GM23338 (cell line): Measurements from ENCODE around the gene SULT1A1. TPM values are rescaled to one million over a fixed set of nuclear protein-coding genes. Genes with fewer than 3 reads are reported as not detected.

Experiments used
- ATAC-seq: fragments of 200-7000 bp; cut with Tn5 transposase; 3 replicates; pipeline ENCODE4 v1.9.1; 2020
- DNase-seq: peaks from one replicate; pipeline ENCODE4 v3.0.0-alpha.2; 2015; ENCODE audit warnings: low spot score
- H2AFZ ChIP-seq: fragments of 200-600 bp; sonication (generic); 2 replicates; pipeline ENCODE4 v1.8.0; 2016; ENCODE audit warnings: antibody characterized with exemption, mild to moderate bottlenecking, moderate library complexity
- H3F3A ChIP-seq: fragments of 200-600 bp; sonication (generic); replicated peaks from 2 replicates; pipeline ENCODE4 v1.8.0; 2017; ENCODE audit warnings: antibody characterized with exemption, mixed run types, low read depth
- H3K27ac ChIP-seq: fragments of 200-600 bp; sonication (generic); 2 replicates; pipeline ENCODE4 v1.6.1; 2016; ENCODE audit warnings: low read depth
- H3K27me3 ChIP-seq: fragments of 200-600 bp; sonication (generic); 2 replicates; pipeline ENCODE4 v1.8.0; 2016; ENCODE audit warnings: mild to moderate bottlenecking, mixed run types, moderate library complexity; ENCODE audit not compliant: insufficient read depth
- H3K36me3 ChIP-seq: fragments of 200-600 bp; sonication (generic); 2 replicates; pipeline ENCODE4 v1.8.0; 2016; ENCODE audit warnings: mild to moderate bottlenecking; ENCODE audit not compliant: insufficient read depth
- H3K4me1 ChIP-seq: fragments of 200-600 bp; sonication (generic); 2 replicates; pipeline ENCODE4 v1.8.0; 2016; ENCODE audit warnings: mild to moderate bottlenecking, moderate library complexity; ENCODE audit not compliant: insufficient read depth
- H3K4me2 ChIP-seq: fragments of 200-600 bp; sonication (generic); 2 replicates; pipeline ENCODE4 v1.7.1; 2017; ENCODE audit warnings: mixed run types
- H3K4me3 ChIP-seq: fragments of 200-600 bp; sonication (generic); 2 replicates; pipeline ENCODE4 v1.6.1; 2016; ENCODE audit warnings: mixed run types
- H3K79me2 ChIP-seq: fragments of 200-600 bp; sonication (generic); replicated peaks from 2 replicates; pipeline ENCODE4 v1.8.0; 2017; ENCODE audit warnings: mild to moderate bottlenecking; ENCODE audit not compliant: insufficient read depth
- H3K9me2 ChIP-seq: fragments of 200-600 bp; sonication (generic); 2 replicates; pipeline ENCODE4 v1.8.0; 2017; ENCODE audit not compliant: insufficient read depth
- H4K20me1 ChIP-seq: fragments of 200-600 bp; sonication (generic); replicated peaks from 2 replicates; pipeline ENCODE4 v1.8.0; 2017; ENCODE audit warnings: mild to moderate bottlenecking; ENCODE audit not compliant: insufficient read depth
- H3K27ac Mint-ChIP-seq: 2 replicates; pipeline ENCODE4 v1.8.0; 2020; ENCODE audit warnings: inconsistent platforms, mild to moderate bottlenecking, moderate library complexity, mixed read lengths
- H3K27me3 Mint-ChIP-seq: 3 replicates; pipeline ENCODE4 v1.8.0; 2022; ENCODE audit warnings: low read depth, mild to moderate bottlenecking, moderate library complexity, mixed read lengths, inconsistent platforms; ENCODE audit not compliant: insufficient read depth, poor library complexity
- H3K36me3 Mint-ChIP-seq: 3 replicates; pipeline ENCODE4 v1.8.0; 2021; ENCODE audit warnings: low read depth, mild to moderate bottlenecking, inconsistent platforms, moderate library complexity, mixed read lengths
- H3K4me1 Mint-ChIP-seq: 3 replicates; pipeline ENCODE4 v1.8.0; 2020; ENCODE audit warnings: mild to moderate bottlenecking, inconsistent platforms, mixed read lengths
- H3K4me3 Mint-ChIP-seq: 3 replicates; pipeline ENCODE4 v1.8.0; 2021; ENCODE audit warnings: moderate library complexity, mild to moderate bottlenecking, inconsistent platforms, mixed read lengths
- H3K9me3 Mint-ChIP-seq: 3 replicates; pipeline ENCODE4 v1.8.0; 2020; ENCODE audit warnings: moderate library complexity, mild to moderate bottlenecking, inconsistent platforms, mixed read lengths
- POLR2AphosphoS5 ChIP-seq: IDR thresholded peaks from 2 replicates; pipeline ENCODE4 v1.6.1; 2016; ENCODE audit warnings: antibody characterized with exemption, low read depth
- REST ChIP-seq: IDR thresholded peaks from one replicate; pipeline ENCODE4 v1.6.1; 2018; ENCODE audit warnings: antibody characterized with exemption; ENCODE audit not compliant: unreplicated experiment
- ZNF462 ChIP-seq: fragments of 250-450 bp; sonication (Bioruptor Pico); IDR thresholded peaks from 2 replicates; pipeline ENCODE4 v1.5.0; 2020; ENCODE audit warnings: mild to moderate bottlenecking, moderate library complexity
- polyA plus RNA-seq: library from polyadenylated mRNA; unstranded; fragments of >200 nt; fragmentation: Nextera tagmentation; extraction: Ambion mirVana; gene quantifications from 2 replicates; pipeline ENCODE4 v1.2.1, GENCODE V29; 2016
- total RNA-seq: library from RNA; depleted of rRNA; stranded (reverse); fragments of >200 nt; shearing (Covaris generic); gene quantifications from 2 replicates; pipeline ENCODE4 v1.2.3, GENCODE V29; 2014

The SULT1A1 gene
- total and polyA plus RNA-seq, 2 experiments from 2014 or later: 1.7 to 2.4 TPM

GRCh38 chr16:28603381-28604185 lies 6.3 kb downstream of the SULT1A1 start:
- DNase-seq: no peak
- no peak overlapping the region for H3K27ac ChIP-seq

More at GRCh38 chr16:28603381-28604185, 6.3 kb downstream of the SULT1A1 start:
- H3K4me3 ChIP-seq: no peak overlapping the region
- no peak overlapping the region for H3K27ac Mint-ChIP-seq
- H2AFZ ChIP-seq: no peak overlapping the region
- no peaks in the 10 kb centered on the region for H3K36me3 ChIP-seq
- H3K4me2 ChIP-seq: no peak overlapping the region
- no peak for TF ChIP-seq ZNF462 (CRISPR knock-in tag)
- no peak for TF ChIP-seq POLR2AphosphoS5
- TF ChIP-seq REST: no peak
- H3K36me3 Mint-ChIP-seq: no peaks in the 10 kb centered on the region
- no peaks in the 10 kb centered on the region for H3K9me2 ChIP-seq
- no peaks in the 10 kb centered on the region for H4K20me1 ChIP-seq
- no peaks in the 10 kb centered on the region for H3K9me3 Mint-ChIP-seq
- H3F3A ChIP-seq: no peaks in the 10 kb centered on the region
- peaks cover 3% of the 10 kb centered on the region for H3K27me3 Mint-ChIP-seq
- H3K4me1 Mint-ChIP-seq: no peaks in the 10 kb centered on the region
- no peaks in the 10 kb centered on the region for H3K27me3 ChIP-seq
- H3K4me1 ChIP-seq: no peaks in the 10 kb centered on the region
- no peak for ATAC-seq
- no peak overlapping the region for H3K4me3 Mint-ChIP-seq
- no peaks in the 10 kb centered on the region for H3K79me2 ChIP-seq
